HG03280 (cell line): ENCODE data around the gene GJA9.
"Not testable (repeated sequence)": the region's sequence is repeated elsewhere in the genome, so short reads cannot be mapped to it uniquely, and the experiment has no call there.

ENCODE experiments used
- ATAC-seq: cut with Tn5 transposase; IDR thresholded peaks from one replicate; pipeline ENCODE4 v1.9.1; 2021; ENCODE audit warnings: mild to moderate bottlenecking, moderate library complexity; ENCODE audit not compliant: unreplicated experiment

Gene GJA9

DNA sequence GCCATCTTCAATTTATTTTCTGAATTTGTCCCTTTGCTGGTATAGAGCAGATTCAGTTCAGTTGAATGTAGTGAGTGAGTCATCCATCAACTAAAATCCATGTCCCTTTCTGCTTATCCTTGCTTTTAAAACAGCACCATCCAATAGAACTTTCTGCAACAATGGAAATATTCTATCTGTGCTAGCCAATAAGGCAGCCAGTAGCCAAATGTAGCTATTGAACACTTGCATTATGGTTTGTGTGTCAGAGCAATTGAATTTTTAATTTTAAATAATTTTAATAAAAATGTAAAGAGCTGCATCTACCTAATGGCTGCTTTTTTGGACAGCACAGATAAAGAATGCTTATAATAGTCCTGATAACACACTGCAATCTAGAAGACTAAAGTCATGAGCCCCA, at the start of gene GJA9:
GJA9 (minus strand) TSS at position 101 of the 400 bp plus-strand sequence. CDS start 5,489 bp downstream, outside the sequence.
- ATAC-seq: no peak

GRCh38 chr1:38929476-38929875, 48.1 kb upstream of the GJA9 start:
- no peak for ATAC-seq

DNA sequence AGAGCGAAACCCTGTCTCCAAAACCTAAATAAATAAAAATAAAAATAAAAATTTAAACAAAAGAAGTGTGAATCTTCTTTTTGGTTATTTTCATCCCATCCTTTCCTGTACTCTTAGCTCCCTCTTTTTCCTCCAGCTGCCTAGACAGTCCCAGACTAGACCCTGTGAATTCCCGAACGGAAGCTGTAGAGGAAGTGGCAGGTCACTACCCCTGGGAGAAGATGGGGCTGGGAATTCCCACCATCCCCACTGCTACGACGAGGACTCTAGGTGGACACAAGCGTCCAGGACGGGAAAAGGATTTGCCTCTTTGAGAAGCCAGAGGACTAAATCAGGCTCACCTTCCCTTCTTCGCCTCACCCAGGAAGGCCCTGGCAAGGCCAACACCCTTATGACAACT, 47.7 kb upstream of the GJA9 start:
- no peak for ATAC-seq

- ATAC-seq: no peak
Measured at GRCh38 chr1:38926091-38926490, 44.7 kb upstream of the GJA9 start.

- ATAC-seq: no peak
Measured at GRCh38 chr1:38925391-38925790, 44.0 kb upstream of the GJA9 start.

DNA sequence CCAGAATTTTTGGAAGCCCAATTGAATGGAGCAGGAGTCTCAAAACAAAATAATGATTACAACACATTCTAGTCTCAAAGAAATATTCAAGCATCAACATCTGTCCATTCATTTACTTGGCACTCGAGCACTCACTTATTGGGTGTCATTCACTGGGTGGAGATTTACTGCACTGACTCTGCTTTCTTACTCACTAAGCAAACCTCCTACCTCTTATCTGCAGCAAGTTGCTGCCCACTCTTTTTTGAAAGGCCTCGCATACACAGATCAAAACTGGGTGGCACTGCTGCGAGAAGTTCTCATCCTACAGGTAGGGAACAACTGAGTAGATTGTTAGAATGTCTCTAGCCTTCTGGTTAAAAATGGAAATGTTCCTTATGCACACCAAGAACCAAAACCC, 42.2 kb upstream of the GJA9 start:
- no peak for ATAC-seq

GRCh38 chr1:38919130-38919529, 37.7 kb upstream of the GJA9 start:
- ATAC-seq: no peak

DNA sequence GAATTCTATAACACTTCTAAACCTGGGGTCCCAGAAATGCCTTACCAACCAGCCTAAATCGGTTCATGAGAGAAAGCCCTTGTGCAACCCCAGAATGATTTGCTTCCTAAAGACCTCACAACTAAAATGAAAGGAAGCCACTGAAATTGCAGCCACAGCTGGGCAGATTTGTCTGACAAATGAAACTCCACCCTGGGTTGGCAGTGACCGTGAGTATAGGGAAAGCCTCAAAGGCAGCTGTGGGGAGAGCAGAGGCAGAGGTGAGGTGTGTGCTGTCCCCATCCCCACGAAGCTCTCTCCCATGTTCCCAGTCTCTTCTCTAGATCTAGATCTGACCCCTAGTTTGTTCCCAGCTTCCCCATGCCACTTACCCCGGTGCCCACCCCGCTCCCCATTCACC, 37.2 kb upstream of the GJA9 start:
- no peak for ATAC-seq

DNA sequence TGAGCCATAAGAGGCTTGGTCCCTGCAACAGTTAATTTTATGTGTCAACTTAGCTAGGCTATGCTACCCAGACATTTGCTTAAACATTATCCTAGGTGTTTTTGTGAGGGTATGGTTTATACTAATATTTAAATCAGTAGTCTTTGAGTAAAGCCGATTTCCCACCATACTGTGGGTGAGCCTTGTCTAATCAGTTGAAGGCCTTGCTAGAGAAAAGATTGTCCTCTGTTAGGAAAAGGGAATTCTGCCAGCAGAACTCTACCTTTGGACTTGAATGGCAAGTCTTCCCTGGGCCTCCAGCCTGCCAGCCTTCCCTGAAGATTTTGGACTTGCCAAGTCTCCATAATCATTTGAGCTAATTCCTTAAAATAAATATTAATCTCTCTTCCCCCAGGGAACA, 36.4 kb upstream of the GJA9 start:
- ATAC-seq: no peak

GRCh38 chr1:38917337-38917736, 36.0 kb upstream of the GJA9 start:
- ATAC-seq: no peak

GRCh38 chr1:38915352-38915948, 34.1 kb upstream of the GJA9 start:
- ATAC-seq: no peak

GRCh38 chr1:38914908-38915307, 33.5 kb upstream of the GJA9 start:
- ATAC-seq: not testable (repeated sequence)

- ATAC-seq: no peak
Measured at GRCh38 chr1:38908821-38909220, 27.4 kb upstream of the GJA9 start.

- no peak for ATAC-seq
Measured at GRCh38 chr1:38905985-38906384, 24.6 kb upstream of the GJA9 start.

- ATAC-seq: no peak
Measured at GRCh38 chr1:38899560-38899959, 18.2 kb upstream of the GJA9 start.

- no peak for ATAC-seq
Measured at GRCh38 chr1:38898653-38899230, 17.4 kb upstream of the GJA9 start.

DNA sequence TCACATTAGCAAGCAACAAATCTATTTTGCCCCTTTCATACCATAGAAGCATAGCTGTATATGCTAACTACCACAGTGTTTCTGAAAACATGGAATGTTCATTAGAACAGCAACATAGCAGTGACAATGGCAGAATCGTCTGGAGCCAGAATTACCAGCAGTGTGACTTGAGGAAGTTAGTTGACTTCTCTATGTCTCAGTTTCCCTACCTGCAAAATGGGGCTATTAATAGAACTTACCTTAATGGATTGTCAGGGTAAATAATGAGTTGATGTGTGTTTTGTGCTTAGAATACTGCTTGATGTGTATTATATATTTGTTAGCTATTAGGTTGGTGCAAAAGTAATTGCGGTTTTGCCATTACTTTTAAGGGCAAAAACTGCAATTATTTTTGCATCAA, 14.8 kb upstream of the GJA9 start:
- ATAC-seq: no peak

DNA sequence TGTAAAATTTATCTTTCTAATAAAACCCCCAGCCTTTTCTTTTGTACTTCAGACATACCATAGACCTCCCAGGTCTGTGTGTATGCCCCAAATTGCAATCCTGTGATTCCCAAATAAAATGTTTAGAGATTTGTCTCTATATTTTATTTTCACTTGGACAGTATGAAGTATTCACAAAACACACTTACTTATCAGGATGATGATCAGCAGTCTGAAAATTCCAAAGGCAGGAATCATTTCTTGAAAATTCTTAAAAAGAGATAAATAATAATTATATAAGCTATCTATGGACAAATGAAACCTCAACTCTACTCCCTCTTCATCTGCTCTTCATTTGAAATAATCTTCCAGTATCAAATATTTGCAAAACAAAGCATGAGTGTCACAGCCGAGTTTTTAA, 11.6 kb upstream of the GJA9 start:
- no peak for ATAC-seq

- no peak for ATAC-seq
Measured at GRCh38 chr1:38891753-38892152, 10.4 kb upstream of the GJA9 start.

DNA sequence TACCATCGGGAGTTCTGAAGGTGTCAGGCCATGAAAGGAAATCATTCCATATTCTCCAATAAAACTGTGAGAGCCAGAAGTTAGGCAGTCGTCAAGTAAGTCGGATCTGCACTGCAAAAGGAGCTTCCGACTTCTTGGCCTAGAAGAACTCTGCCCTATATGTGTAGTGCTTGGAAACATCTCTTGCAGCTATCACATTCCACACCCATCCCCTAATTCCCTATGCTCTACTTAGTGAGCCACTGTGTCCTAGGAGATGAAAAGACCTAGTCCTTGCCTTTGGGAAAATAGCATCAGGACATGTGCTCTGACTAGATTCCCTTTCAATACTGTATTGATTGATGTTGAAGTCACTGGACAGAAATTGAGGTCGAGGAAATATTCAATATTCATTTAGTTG, 8.2 kb upstream of the GJA9 start:
- ATAC-seq: no peak

GRCh38 chr1:38888423-38889333, 7.3 kb upstream of the GJA9 start:
- ATAC-seq: no peak

- no peak for ATAC-seq
Measured at GRCh38 chr1:38885092-38885491, 3.7 kb upstream of the GJA9 start.
